Activated CD4-positive, alpha-beta T cell treated with anti-CD3 and anti-CD28 coated beads, Interleukin-2, amount 50 U/mL, for 4 hours (primary cell): Measurements from ENCODE around the gene DCC.

Source experiments
- DNase-seq, 2 experiments: peaks; one replicate each; pipeline ENCODE4 v3.0.0-alpha.2; 2020

Gene DCC

DNA sequence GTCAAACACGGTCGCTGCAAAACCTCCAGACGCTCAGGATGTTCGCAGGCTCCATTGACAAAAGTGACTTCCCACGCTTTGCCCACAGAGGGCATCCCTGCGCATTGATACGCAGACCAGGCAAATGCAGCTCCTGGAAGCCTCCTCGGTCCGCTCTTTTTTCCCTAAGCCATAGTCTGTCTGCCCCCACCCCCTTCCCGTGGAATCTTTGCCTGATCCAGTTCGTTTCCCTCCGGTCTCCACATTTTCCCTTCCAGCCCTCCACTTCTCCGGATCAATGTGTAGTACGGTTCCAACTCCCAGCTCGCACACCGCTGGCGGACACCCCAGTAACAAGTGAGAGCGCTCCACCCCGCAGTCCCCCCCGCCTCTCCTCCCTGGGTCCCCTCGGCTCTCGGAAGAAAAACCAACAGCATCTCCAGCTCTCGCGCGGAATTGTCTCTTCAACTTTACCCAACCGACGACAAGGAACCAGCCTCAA lies at the start of gene DCC:
Gene DCC, plus strand, starts transcription at position 307 of the 481 bp plus-strand sequence. CDS start 591 bp downstream, outside the sequence.
- no peak for DNase-seq

GRCh38 chr18:52310651-52311050 lies 29.3 kb upstream of the DCC start:
- DNase-seq, result no peak

- no peak for DNase-seq
Measured at GRCh38 chr18:52311331-52311730, 28.7 kb upstream of the DCC start.

DNA sequence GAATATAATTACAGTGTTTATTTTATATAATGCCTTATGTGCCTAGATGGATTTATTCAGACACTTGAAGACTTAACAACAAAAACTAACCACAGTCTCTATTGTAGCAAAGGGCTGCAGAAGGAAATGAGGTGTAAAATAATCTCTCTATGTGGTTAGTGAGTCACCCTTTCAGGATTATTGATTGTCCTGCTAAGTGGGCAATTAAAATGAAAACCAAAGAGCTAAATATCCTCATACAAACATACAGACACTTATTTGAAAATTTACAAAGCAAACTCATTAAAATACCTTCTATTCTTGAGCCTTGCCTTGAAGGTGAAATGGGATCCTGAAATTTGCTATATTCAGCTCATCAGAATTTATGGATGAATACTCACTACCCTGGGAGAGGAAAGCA lies 27.7 kb upstream of the DCC start:
- DNase-seq, result no peak

- DNase-seq, result no peak
Measured at GRCh38 chr18:52313213-52313612, 26.8 kb upstream of the DCC start.

- DNase-seq, result no peak
Measured at GRCh38 chr18:52319424-52319983, 20.5 kb upstream of the DCC start.

GRCh38 chr18:52322307-52322706 lies 17.7 kb upstream of the DCC start:
- DNase-seq, result no peak

- DNase-seq, result no peak
Measured at GRCh38 chr18:52323802-52324201, 16.2 kb upstream of the DCC start.

GRCh38 chr18:52325997-52326396 lies 14.0 kb upstream of the DCC start:
- DNase-seq, result no peak

- DNase-seq, result no peak
Measured at GRCh38 chr18:52333860-52334259, 6.1 kb upstream of the DCC start.

- no peak for DNase-seq
Measured at GRCh38 chr18:52334307-52334706, 5.7 kb upstream of the DCC start.

- no peak for DNase-seq
Measured at GRCh38 chr18:52334896-52335295, 5.1 kb upstream of the DCC start.

DNA sequence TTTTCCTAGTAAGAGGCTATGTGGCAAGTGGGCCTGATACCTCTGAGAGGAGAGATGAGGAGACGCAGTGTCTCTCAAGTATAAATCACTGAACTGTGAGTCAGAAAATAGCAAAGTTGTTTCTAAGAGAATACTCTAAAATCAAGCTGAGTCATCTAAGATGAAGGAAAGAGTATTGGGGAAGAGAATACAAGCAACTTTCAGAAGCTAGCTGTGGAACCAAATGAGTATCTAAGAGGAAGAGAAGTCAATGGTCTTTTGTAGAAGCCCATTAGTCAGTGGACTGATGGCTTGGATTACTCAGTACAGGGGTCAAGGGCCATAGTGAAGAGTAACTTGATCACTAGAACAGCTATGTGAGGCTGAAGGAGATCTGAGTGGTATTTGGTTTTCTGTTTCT lies 2.7 kb upstream of the DCC start:
- DNase-seq, result no peak

DNA sequence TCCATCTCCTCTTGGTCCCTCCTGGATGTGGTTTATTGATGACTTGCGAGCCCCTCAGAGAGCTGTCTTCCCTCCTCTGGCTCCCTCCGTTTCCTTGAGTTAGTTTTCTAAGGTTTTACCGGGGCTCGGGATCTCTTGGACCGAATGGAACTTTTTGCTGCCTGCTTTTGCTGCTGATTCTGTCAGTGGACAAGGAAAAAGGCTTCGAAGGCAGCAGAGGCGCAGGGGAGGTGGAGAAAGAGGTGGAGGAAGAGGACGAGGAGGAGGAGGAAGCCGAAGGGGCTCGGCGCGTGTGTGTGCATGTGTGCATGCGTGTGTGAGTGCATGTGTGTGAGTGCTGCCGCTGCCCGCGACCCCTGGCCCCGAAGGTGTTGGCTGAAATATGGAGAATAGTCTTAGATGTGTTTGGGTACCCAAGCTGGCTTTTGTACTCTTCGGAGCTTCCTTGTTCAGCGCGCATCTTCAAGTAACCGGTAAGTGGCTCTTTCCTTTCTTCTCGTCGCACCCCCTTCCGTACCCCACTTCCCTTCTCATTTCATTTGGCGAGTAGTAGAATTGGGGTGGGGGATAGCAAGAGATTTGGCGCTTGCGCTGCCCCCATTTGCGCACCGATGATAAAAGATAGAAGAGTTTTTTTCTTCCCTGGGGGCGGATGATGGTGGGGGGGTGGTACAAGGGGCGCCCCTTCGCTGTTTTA lies 557 bp downstream of the DCC start:
- no peak for DNase-seq

- no peak for DNase-seq
Measured at GRCh38 chr18:52341103-52341432, 1.1 kb downstream of the DCC start.

DNA sequence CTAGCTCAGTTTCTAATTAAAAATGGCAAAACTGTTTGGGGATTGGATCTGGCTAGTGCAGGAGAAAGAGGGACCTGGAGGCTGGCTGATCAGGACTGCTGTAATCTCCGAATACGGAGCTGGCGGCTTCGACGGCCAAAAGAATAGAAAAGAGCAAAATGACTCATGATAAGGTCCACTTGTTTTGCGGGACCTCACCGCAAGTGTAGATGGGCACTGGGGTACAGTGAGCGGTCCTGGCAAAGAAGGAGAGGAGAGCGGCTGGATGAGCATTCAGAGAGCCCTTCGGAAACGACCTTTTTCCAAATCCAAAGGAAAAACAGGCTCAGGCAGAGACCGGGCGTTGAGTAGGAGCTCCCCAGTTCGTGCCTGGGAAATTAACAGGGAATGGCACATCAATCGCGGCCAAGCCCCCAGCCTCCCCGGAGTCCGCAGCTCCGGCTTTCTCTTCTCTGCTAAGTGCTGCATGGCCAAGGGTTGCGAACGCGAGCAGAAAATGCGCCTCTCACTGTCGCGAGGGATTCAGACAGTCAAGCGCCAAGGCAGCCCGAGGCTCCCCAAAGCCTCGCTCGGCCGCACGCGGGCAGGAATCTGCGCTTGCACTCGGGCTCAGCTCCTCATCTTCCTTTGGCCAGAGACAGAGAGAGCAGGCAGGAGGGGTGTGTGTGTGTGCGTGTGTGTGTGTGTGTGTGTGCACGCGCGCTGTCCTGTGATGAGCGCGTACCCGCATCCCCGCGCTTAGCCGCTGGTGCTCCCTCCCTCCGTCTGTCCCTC lies 1.8 kb downstream of the DCC start:
- no peak for DNase-seq

DNA sequence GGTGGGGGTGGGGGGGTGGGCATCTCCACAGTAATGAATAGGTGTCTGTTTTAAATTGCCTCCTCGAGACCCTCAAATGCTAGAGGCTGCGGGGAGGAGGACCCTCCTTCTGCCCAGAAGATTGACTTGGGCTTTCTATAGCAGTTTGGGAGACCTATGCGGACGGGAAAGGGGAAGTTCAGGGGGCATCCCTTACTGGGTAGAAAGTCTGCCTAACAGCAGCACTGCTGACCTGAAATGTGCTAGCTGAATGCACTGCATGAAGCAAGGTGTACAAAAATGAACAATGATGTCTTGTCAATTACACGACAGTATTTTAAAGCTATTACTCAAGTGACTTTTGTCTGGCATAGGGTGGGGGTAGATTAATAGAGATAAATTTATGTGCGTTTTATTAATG lies 2.5 kb downstream of the DCC start:
- no peak for DNase-seq

DNA sequence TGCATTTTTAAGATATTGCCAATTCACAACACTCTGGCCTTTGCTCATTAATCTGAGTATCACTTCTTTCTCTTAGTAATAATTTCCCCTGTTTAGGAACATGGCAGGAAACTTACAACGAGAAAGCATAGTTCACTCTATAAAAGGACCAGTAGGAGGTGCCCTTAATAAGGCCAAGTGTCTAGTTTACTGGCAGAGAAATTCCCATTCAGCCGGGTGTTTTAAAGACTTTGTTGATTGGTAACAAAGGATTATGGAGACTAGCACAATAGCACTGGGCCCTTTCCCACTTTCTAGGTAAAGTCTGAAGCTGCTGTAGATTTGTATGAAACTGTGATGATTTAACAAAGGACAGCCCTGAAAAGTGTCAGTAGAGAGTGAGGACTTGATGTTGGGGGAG lies 3.1 kb downstream of the DCC start:
- DNase-seq, result no peak

GRCh38 chr18:52343731-52344340 lies 3.8 kb downstream of the DCC start:
- DNase-seq, result no peak

DNA sequence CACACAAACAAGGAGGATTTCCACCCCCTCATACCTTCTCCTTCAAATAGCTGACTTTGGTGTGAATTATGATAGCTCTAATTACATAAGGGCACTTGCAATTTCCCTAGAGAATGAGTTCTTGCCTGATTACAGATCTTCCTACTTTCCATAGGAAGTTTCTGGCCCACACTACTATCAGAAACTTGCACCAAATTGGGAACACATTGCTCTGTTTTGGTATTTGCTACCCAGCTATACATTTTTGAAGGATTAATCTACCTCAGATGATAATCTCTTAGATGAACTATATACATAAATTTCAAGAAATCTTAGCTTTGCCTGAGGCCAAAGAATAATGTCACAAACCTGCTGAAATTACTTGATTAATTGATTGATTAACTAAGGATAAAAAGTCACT lies 4.9 kb downstream of the DCC start:
- no peak for DNase-seq

GRCh38 chr18:52345428-52345827 lies 5.4 kb downstream of the DCC start:
- no peak for DNase-seq

GRCh38 chr18:52348209-52348608 lies 8.2 kb downstream of the DCC start:
- DNase-seq, result no peak

GRCh38 chr18:52349498-52349897 lies 9.5 kb downstream of the DCC start:
- DNase-seq, result no peak

- DNase-seq, result no peak
Measured at GRCh38 chr18:52352920-52353319, 12.9 kb downstream of the DCC start.
